Calu3 (cell line): ENCODE data around the gene MYL7. TPM values are rescaled to one million over a fixed set of nuclear protein-coding genes. Genes with fewer than 3 reads are reported as not detected.
A peak's percentile ranks its signal among the peaks of the same experiment; 100 is the strongest.

ENCODE experiments used
- BruUV-seq: library from RNA; stranded (reverse); fragments of 400-500 nt; replicated peaks from 2 replicates; lab custom pipeline; 2021; lab: Mats Ljungman, UMichigan
- CTCF ChIA-PET: fragments of 300-600 bp; sonication (Branson Sonifier 250); formaldehyde crosslinking; loops from one replicate; lab custom pipeline; 2022; ENCODE audit warnings: antibody characterized with exemption; lab: Charles Lee
- DNase-seq: peaks from one replicate; pipeline ENCODE4 v3.0.0; 2022
- H3K27ac Mint-ChIP-seq: one replicate; pipeline ENCODE4 v1.8.0; 2022; ENCODE audit warnings: mixed read lengths; ENCODE audit not compliant: unreplicated experiment
- H3K27me3 Mint-ChIP-seq: one replicate; pipeline ENCODE4 v1.8.0; 2022; ENCODE audit warnings: mixed read lengths; ENCODE audit not compliant: unreplicated experiment
- H3K36me3 Mint-ChIP-seq: one replicate; pipeline ENCODE4 v1.8.0; 2022; ENCODE audit warnings: mild to moderate bottlenecking, moderate library complexity, mixed read lengths; ENCODE audit not compliant: insufficient read depth, unreplicated experiment
- H3K4me1 Mint-ChIP-seq: one replicate; pipeline ENCODE4 v1.8.0; 2022; ENCODE audit warnings: mild to moderate bottlenecking, low read depth, mixed read lengths; ENCODE audit not compliant: unreplicated experiment
- H3K4me3 Mint-ChIP-seq: one replicate; pipeline ENCODE4 v1.8.0; 2022; ENCODE audit warnings: mild to moderate bottlenecking, low read depth, moderate library complexity, mixed read lengths; ENCODE audit not compliant: unreplicated experiment
- H3K9me3 Mint-ChIP-seq: one replicate; pipeline ENCODE4 v1.8.0; 2022; ENCODE audit warnings: low read depth, mixed read lengths; ENCODE audit not compliant: unreplicated experiment
- CTCF ChIP-seq: fragments of 200-600 bp; IDR thresholded peaks from one replicate; pipeline ENCODE4 v1.8.0; 2022; ENCODE audit warnings: antibody characterized with exemption; ENCODE audit not compliant: unreplicated experiment
- intact Hi-C: fragments of 100-400 bp; cut with micrococcal nuclease; formaldehyde crosslinking; loops from one replicate; pipeline ENCODE4 v1.10.0; 2022; ENCODE audit not compliant: unreplicated experiment
- total RNA-seq: library from RNA; stranded (reverse); gene quantifications from 2 replicates; pipeline ENCODE4 v1.2.3, GENCODE V29; 2022

The MYL7 gene
- total RNA-seq, 1 experiment from 2014 or later = not detected

GRCh38 chr7:44112997-44113763 lies 28.0 kb downstream of the MYL7 start:
- H3K27me3 Mint-ChIP-seq = peaks cover 42% of the 10 kb centered on the region

GRCh38 chr7:44112231-44112996 lies 28.7 kb downstream of the MYL7 start:
- CTCF ChIA-PET = interaction anchor here (0.6 to 1.5 kb wide), 3 partner anchors 40 to 59 kb away, joined by 3 to 4 read pairs (median 3); no protein-coding TSS in a partner anchor
- no peak for TF ChIP-seq CTCF
- peak overlapping the region; percentile 65 for H3K4me3 Mint-ChIP-seq
- H3K4me1 Mint-ChIP-seq = no peaks in the 10 kb centered on the region
- peaks cover 50% of the 10 kb centered on the region for H3K27me3 Mint-ChIP-seq
- no TSS peak for BruUV-seq
- H3K27ac Mint-ChIP-seq = peak overlapping the region; percentile 27
- peak; percentile 67 for DNase-seq
- H3K9me3 Mint-ChIP-seq = no peaks in the 10 kb centered on the region
- intact Hi-C loops = no loop called here
- peaks cover 48% of the 10 kb centered on the region for H3K36me3 Mint-ChIP-seq

More at GRCh38 chr7:44112997-44113763, 28.0 kb downstream of the MYL7 start:
- CTCF ChIA-PET = interaction anchor here (1.5 kb wide), 1 partner anchor 41 kb away, joined by 4 read pairs; no protein-coding TSS in a partner anchor
- intact Hi-C loops = no loop called here
- DNase-seq = no peak
- no TSS peak for BruUV-seq
- peaks cover 50% of the 10 kb centered on the region for H3K36me3 Mint-ChIP-seq
- H3K27ac Mint-ChIP-seq = peak overlapping the region; percentile 27
- H3K4me1 Mint-ChIP-seq = no peaks in the 10 kb centered on the region
- peak overlapping the region; percentile 65 for H3K4me3 Mint-ChIP-seq
- no peaks in the 10 kb centered on the region for H3K9me3 Mint-ChIP-seq
- no peak for TF ChIP-seq CTCF

- no peak for TF ChIP-seq CTCF
- CTCF ChIA-PET = interaction anchor here (1.5 kb wide), 1 partner anchor 39 kb away, joined by 4 read pairs; no protein-coding TSS in a partner anchor
Observed at GRCh38 chr7:44111761-44112160, 29.4 kb downstream of the MYL7 start.

GRCh38 chr7:44110719-44111635 lies 30.2 kb downstream of the MYL7 start:
- Mint-ChIP-seq H3K4me1 (no peaks in the 10 kb centered on the region), H3K27me3 (peaks cover 60% of the 10 kb centered on the region), H3K27ac (no peak overlapping the region), H3K36me3 (peaks cover 34% of the 10 kb centered on the region), H3K9me3 (no peaks in the 10 kb centered on the region), H3K4me3 (no peak overlapping the region)
- no peak for TF ChIP-seq CTCF
- no TSS peak for BruUV-seq
- no peak for DNase-seq
- CTCF ChIA-PET = interaction anchor here (0.9 kb wide), 1 partner anchor 12 kb away, joined by 3 read pairs; no protein-coding TSS in a partner anchor
- intact Hi-C loops = no loop called here

More at GRCh38 chr7:44111761-44112160, 29.4 kb downstream of the MYL7 start:
- Mint-ChIP-seq H3K36me3 (peaks cover 42% of the 10 kb centered on the region), H3K27me3 (peaks cover 52% of the 10 kb centered on the region), H3K9me3 (no peaks in the 10 kb centered on the region), H3K4me3 (peak overlapping the region; percentile 65), H3K4me1 (no peaks in the 10 kb centered on the region), H3K27ac (no peak overlapping the region)
- no peak for DNase-seq
- intact Hi-C loops = no loop called here
- BruUV-seq = no TSS peak
